Measurements from ENCODE around the gene FMNL1.

FMNL1 gene

GRCh38 chr17:45282683-45283644, 61.3 kb downstream of the FMNL1 start:
- peak; percentile 51 for DNase-seq
- H3K18ac ChIP-seq (ENCODE audit: low read length) = no peak overlapping the region
- H3K23ac ChIP-seq (ENCODE audit: low read length) = peak overlapping the region; percentile 45
- H3K4ac ChIP-seq (ENCODE audit: low read depth, low read length) = no peak overlapping the region
- no peak overlapping the region for H3K4me3 ChIP-seq (ENCODE audit: low read length)
- no peaks in the 10 kb centered on the region for H3K79me1 ChIP-seq (ENCODE audit: low read length)
- H2BK15ac ChIP-seq (replicated peaks; ENCODE audit: low read depth) = no peak overlapping the region
- no peak overlapping the region for H4K8ac ChIP-seq (ENCODE audit: low read depth, low read length)
- no peak overlapping the region for H3K9ac ChIP-seq (ENCODE audit: low read length)
- WGBS (ENCODE audit: extremely low coverage, insufficient coverage, low lambda C conversion rate) = no CpG with 5 or more reads among the region's 21 CpGs
- H3K27ac ChIP-seq (ENCODE audit: low read depth, low read length) = no peak overlapping the region
- no peak overlapping the region for H4K5ac ChIP-seq (ENCODE audit: low read length)
- no peaks in the 10 kb centered on the region for H3K4me1 ChIP-seq (ENCODE audit: control insufficient read depth, low read depth, low read length)
- H2BK120ac ChIP-seq (ENCODE audit: low read depth, low read length) = no peak overlapping the region
- no peak overlapping the region for H2BK5ac ChIP-seq (ENCODE audit: low read length)
- peak overlapping the region; percentile 34 for H3K56ac ChIP-seq (ENCODE audit: low read length)
- no peak overlapping the region for H2AK5ac ChIP-seq (ENCODE audit: low read length)
- no peak overlapping the region for H3K4me2 ChIP-seq (ENCODE audit: low read length)
- no peaks in the 10 kb centered on the region for H3K27me3 ChIP-seq (ENCODE audit: insufficient read depth, low read length, poor library complexity)
- peaks cover 3% of the 10 kb centered on the region for H3K36me3 ChIP-seq (ENCODE audit: control insufficient read depth, insufficient read depth, low read length)
- H3K79me2 ChIP-seq (ENCODE audit: control insufficient read depth, insufficient read depth, low read length) = no peaks in the 10 kb centered on the region

- WGBS (ENCODE audit: extremely low coverage, insufficient coverage, low lambda C conversion rate) = no CpG with 5 or more reads among the region's 10 CpGs
- H3K4me3 ChIP-seq (ENCODE audit: low read length) = no peak overlapping the region
- H3K23ac ChIP-seq (ENCODE audit: low read length) = no peak overlapping the region
- no peaks in the 10 kb centered on the region for H3K79me2 ChIP-seq (ENCODE audit: control insufficient read depth, insufficient read depth, low read length)
- H3K27ac ChIP-seq (ENCODE audit: low read depth, low read length) = no peak overlapping the region
- no peak overlapping the region for H3K18ac ChIP-seq (ENCODE audit: low read length)
- H2BK5ac ChIP-seq (ENCODE audit: low read length) = no peak overlapping the region
- no peaks in the 10 kb centered on the region for H3K4me1 ChIP-seq (ENCODE audit: control insufficient read depth, low read depth, low read length)
- peaks cover 3% of the 10 kb centered on the region for H3K36me3 ChIP-seq (ENCODE audit: control insufficient read depth, insufficient read depth, low read length)
- H4K8ac ChIP-seq (ENCODE audit: low read depth, low read length) = no peak overlapping the region
- no peak overlapping the region for H2BK15ac ChIP-seq (replicated peaks; ENCODE audit: low read depth)
- no peak overlapping the region for H3K9ac ChIP-seq (ENCODE audit: low read length)
- H3K4me2 ChIP-seq (ENCODE audit: low read length) = no peak overlapping the region
- DNase-seq = no peak
- H3K79me1 ChIP-seq (ENCODE audit: low read length) = no peaks in the 10 kb centered on the region
- no peak overlapping the region for H3K4ac ChIP-seq (ENCODE audit: low read depth, low read length)
- no peak overlapping the region for H2BK120ac ChIP-seq (ENCODE audit: low read depth, low read length)
- no peaks in the 10 kb centered on the region for H3K27me3 ChIP-seq (ENCODE audit: insufficient read depth, low read length, poor library complexity)
- H2AK5ac ChIP-seq (ENCODE audit: low read length) = no peak overlapping the region
- H4K5ac ChIP-seq (ENCODE audit: low read length) = no peak overlapping the region
- H3K56ac ChIP-seq (ENCODE audit: low read length) = no peak overlapping the region
These were observed 62.0 kb downstream of the FMNL1 start for GRCh38 chr17:45283711-45284110.

GRCh38 chr17:45284176-45285140, 62.8 kb downstream of the FMNL1 start:
- H3K4me3 ChIP-seq (ENCODE audit: low read length) = no peak overlapping the region

DNA sequence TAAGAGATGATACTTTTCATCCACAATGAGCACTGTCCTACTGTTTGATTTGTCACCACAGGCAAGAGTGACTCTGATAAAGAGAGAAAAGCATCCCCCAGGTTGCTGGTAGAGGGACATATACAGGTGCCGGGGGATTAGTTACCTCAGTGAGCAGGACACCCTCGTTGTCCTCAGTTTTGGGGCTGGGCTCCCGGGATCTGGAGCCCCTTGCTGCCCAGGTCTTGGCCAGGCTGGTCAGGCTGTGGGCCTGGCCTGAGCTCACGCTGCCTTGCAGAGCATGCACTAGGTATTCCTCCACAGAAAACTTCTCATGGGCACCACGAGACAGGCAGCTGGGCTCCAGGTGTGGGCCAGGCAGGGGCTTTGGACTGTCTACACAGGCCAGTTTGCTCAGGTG, 64.6 kb downstream of the FMNL1 start:
- Histone ChIP-seq H3K56ac (ENCODE audit: low read length) (no peak overlapping the region), H3K4me2 (ENCODE audit: low read length) (no peak overlapping the region), H3K79me2 (ENCODE audit: control insufficient read depth, insufficient read depth, low read length) (no peaks in the 10 kb centered on the region), H3K79me1 (ENCODE audit: low read length) (no peaks in the 10 kb centered on the region), H3K4me1 (ENCODE audit: control insufficient read depth, low read depth, low read length) (no peaks in the 10 kb centered on the region), H3K27me3 (ENCODE audit: insufficient read depth, low read length, poor library complexity) (no peaks in the 10 kb centered on the region), H2AK5ac (ENCODE audit: low read length) (no peak overlapping the region), H2BK15ac (replicated peaks; ENCODE audit: low read depth) (no peak overlapping the region), H3K23ac (ENCODE audit: low read length) (no peak overlapping the region), H2BK120ac (ENCODE audit: low read depth, low read length) (no peak overlapping the region), H2BK5ac (ENCODE audit: low read length) (no peak overlapping the region), H4K8ac (ENCODE audit: low read depth, low read length) (no peak overlapping the region), H3K36me3 (ENCODE audit: control insufficient read depth, insufficient read depth, low read length) (peaks cover 4% of the 10 kb centered on the region), H4K5ac (ENCODE audit: low read length) (no peak overlapping the region), H3K4me3 (ENCODE audit: low read length) (no peak overlapping the region), H3K27ac (ENCODE audit: low read depth, low read length) (no peak overlapping the region), H3K9ac (ENCODE audit: low read length) (no peak overlapping the region), H3K4ac (ENCODE audit: low read depth, low read length) (no peak overlapping the region), H3K18ac (ENCODE audit: low read length) (no peak overlapping the region)
- no peak for DNase-seq
- no CpG with 5 or more reads among the region's 5 CpGs for WGBS (ENCODE audit: extremely low coverage, insufficient coverage, low lambda C conversion rate)

More at GRCh38 chr17:45284176-45285140, 62.8 kb downstream of the FMNL1 start:
- H3K4me2 ChIP-seq (ENCODE audit: low read length) = no peak overlapping the region
- no CpG with 5 or more reads among the region's 21 CpGs for WGBS (ENCODE audit: extremely low coverage, insufficient coverage, low lambda C conversion rate)
- H3K79me1 ChIP-seq (ENCODE audit: low read length) = no peaks in the 10 kb centered on the region
- peaks cover 3% of the 10 kb centered on the region for H3K36me3 ChIP-seq (ENCODE audit: control insufficient read depth, insufficient read depth, low read length)
- no peaks in the 10 kb centered on the region for H3K79me2 ChIP-seq (ENCODE audit: control insufficient read depth, insufficient read depth, low read length)
- H4K8ac ChIP-seq (ENCODE audit: low read depth, low read length) = no peak overlapping the region
- H2AK5ac ChIP-seq (ENCODE audit: low read length) = no peak overlapping the region
- H3K9ac ChIP-seq (ENCODE audit: low read length) = no peak overlapping the region
- H3K23ac ChIP-seq (ENCODE audit: low read length) = no peak overlapping the region
- no peak overlapping the region for H2BK15ac ChIP-seq (replicated peaks; ENCODE audit: low read depth)
- no peak overlapping the region for H3K56ac ChIP-seq (ENCODE audit: low read length)
- no peaks in the 10 kb centered on the region for H3K27me3 ChIP-seq (ENCODE audit: insufficient read depth, low read length, poor library complexity)
- H3K4ac ChIP-seq (ENCODE audit: low read depth, low read length) = no peak overlapping the region
- H3K27ac ChIP-seq (ENCODE audit: low read depth, low read length) = no peak overlapping the region
- H4K5ac ChIP-seq (ENCODE audit: low read length) = no peak overlapping the region
- no peak overlapping the region for H3K18ac ChIP-seq (ENCODE audit: low read length)
- no peak overlapping the region for H2BK120ac ChIP-seq (ENCODE audit: low read depth, low read length)
- peak; percentile 28 for DNase-seq
- no peak overlapping the region for H2BK5ac ChIP-seq (ENCODE audit: low read length)
- no peaks in the 10 kb centered on the region for H3K4me1 ChIP-seq (ENCODE audit: control insufficient read depth, low read depth, low read length)

GRCh38 chr17:45287526-45288500, 66.1 kb downstream of the FMNL1 start:
- Histone ChIP-seq H3K4ac (ENCODE audit: low read depth, low read length) (no peak overlapping the region), H2BK5ac (ENCODE audit: low read length) (no peak overlapping the region), H4K5ac (ENCODE audit: low read length) (no peak overlapping the region), H3K23ac (ENCODE audit: low read length) (no peak overlapping the region), H2BK15ac (replicated peaks; ENCODE audit: low read depth) (no peak overlapping the region), H3K4me3 (ENCODE audit: low read length) (no peak overlapping the region), H3K4me1 (ENCODE audit: control insufficient read depth, low read depth, low read length) (no peaks in the 10 kb centered on the region), H2BK120ac (ENCODE audit: low read depth, low read length) (no peak overlapping the region), H3K79me1 (ENCODE audit: low read length) (peaks cover under 1% of the 10 kb centered on the region), H3K27ac (ENCODE audit: low read depth, low read length) (no peak overlapping the region), H3K79me2 (ENCODE audit: control insufficient read depth, insufficient read depth, low read length) (no peaks in the 10 kb centered on the region), H3K36me3 (ENCODE audit: control insufficient read depth, insufficient read depth, low read length) (peaks cover 4% of the 10 kb centered on the region), H4K8ac (ENCODE audit: low read depth, low read length) (no peak overlapping the region), H3K27me3 (ENCODE audit: insufficient read depth, low read length, poor library complexity) (no peaks in the 10 kb centered on the region), H2AK5ac (ENCODE audit: low read length) (no peak overlapping the region), H3K4me2 (ENCODE audit: low read length) (no peak overlapping the region), H3K9ac (ENCODE audit: low read length) (no peak overlapping the region), H3K56ac (ENCODE audit: low read length) (no peak overlapping the region), H3K18ac (ENCODE audit: low read length) (no peak overlapping the region)
- WGBS (ENCODE audit: extremely low coverage, insufficient coverage, low lambda C conversion rate) = no CpG with 5 or more reads among the region's 10 CpGs
- DNase-seq = no peak
